Osteocyte (in vitro differentiated cells): ENCODE data around the gene PTPN14. TPM values are rescaled to one million over a fixed set of nuclear protein-coding genes. Genes with fewer than 3 reads are reported as not detected.

Source experiments
- DNase-seq: peaks from one replicate; pipeline ENCODE4 v3.0.0; 2021; ENCODE audit warnings: mixed read lengths; ENCODE audit not compliant: unreplicated experiment; ENCODE audit errors: extremely low spot score
- H3K27ac Mint-ChIP-seq: one replicate; pipeline ENCODE4 v1.8.0; 2021; ENCODE audit warnings: mild to moderate bottlenecking, mixed read lengths; ENCODE audit not compliant: unreplicated experiment
- H3K27me3 Mint-ChIP-seq: one replicate; pipeline ENCODE4 v1.8.0; 2021; ENCODE audit warnings: mixed read lengths; ENCODE audit not compliant: unreplicated experiment
- H3K36me3 Mint-ChIP-seq: one replicate; pipeline ENCODE4 v1.8.0; 2021; ENCODE audit warnings: mixed read lengths; ENCODE audit not compliant: unreplicated experiment
- H3K4me1 Mint-ChIP-seq: one replicate; pipeline ENCODE4 v1.8.0; 2021; ENCODE audit warnings: mixed read lengths; ENCODE audit not compliant: unreplicated experiment
- H3K4me3 Mint-ChIP-seq: one replicate; pipeline ENCODE4 v1.8.0; 2021; ENCODE audit warnings: mild to moderate bottlenecking, moderate library complexity, mixed read lengths; ENCODE audit not compliant: unreplicated experiment
- H3K9me3 Mint-ChIP-seq: one replicate; pipeline ENCODE4 v1.8.0; 2021; ENCODE audit warnings: mixed read lengths; ENCODE audit not compliant: unreplicated experiment
- CTCF ChIP-seq: fragments of 200-600 bp; sonication (generic); IDR thresholded peaks from 2 replicates; pipeline ENCODE4 v1.5.0; 2021; ENCODE audit warnings: antibody characterized with exemption, mild to moderate bottlenecking, moderate library complexity
- total RNA-seq: library from RNA; stranded (reverse); gene quantifications from 2 replicates; pipeline ENCODE4 v1.2.1, GENCODE V29; 2021

The PTPN14 gene
- total RNA-seq, 1 donor from 2014 or later: 140 TPM

- Mint-ChIP-seq H3K27ac (no peak overlapping the region), H3K36me3 (peaks cover 10% of the 10 kb centered on the region)
Observed at GRCh38 chr1:214314178-214314843, 237.1 kb downstream of the PTPN14 start.

GRCh38 chr1:214312530-214313051, 238.8 kb downstream of the PTPN14 start:
- H3K9me3 Mint-ChIP-seq: no peaks in the 10 kb centered on the region
- TF ChIP-seq CTCF: no peak
- no peak overlapping the region for H3K27ac Mint-ChIP-seq
- H3K4me1 Mint-ChIP-seq: peaks cover 26% of the 10 kb centered on the region
- no peak overlapping the region for H3K4me3 Mint-ChIP-seq
- no peaks in the 10 kb centered on the region for H3K27me3 Mint-ChIP-seq
- H3K36me3 Mint-ChIP-seq: peaks cover 10% of the 10 kb centered on the region
- no peak for DNase-seq

More at GRCh38 chr1:214314178-214314843, 237.1 kb downstream of the PTPN14 start:
- no peak for DNase-seq
- no peaks in the 10 kb centered on the region for H3K27me3 Mint-ChIP-seq
- H3K9me3 Mint-ChIP-seq: no peaks in the 10 kb centered on the region
- H3K4me3 Mint-ChIP-seq: no peak overlapping the region
- no peak for TF ChIP-seq CTCF
- H3K4me1 Mint-ChIP-seq: peaks cover 41% of the 10 kb centered on the region

GRCh38 chr1:214310777-214311690, 240.4 kb downstream of the PTPN14 start:
- Mint-ChIP-seq H3K9me3 (no peaks in the 10 kb centered on the region), H3K36me3 (peaks cover 9% of the 10 kb centered on the region), H3K27ac (no peak overlapping the region), H3K4me1 (peaks cover 13% of the 10 kb centered on the region), H3K4me3 (no peak overlapping the region), H3K27me3 (no peaks in the 10 kb centered on the region)
- no peak for TF ChIP-seq CTCF
- no peak for DNase-seq

GRCh38 chr1:214310010-214310409, 241.4 kb downstream of the PTPN14 start:
- Mint-ChIP-seq H3K9me3 (no peaks in the 10 kb centered on the region), H3K27ac (no peak overlapping the region), H3K4me3 (no peak overlapping the region), H3K36me3 (peaks cover 6% of the 10 kb centered on the region), H3K27me3 (no peaks in the 10 kb centered on the region), H3K4me1 (peaks cover 6% of the 10 kb centered on the region)
- DNase-seq: no peak
- TF ChIP-seq CTCF: no peak

- no peak overlapping the region for H3K27ac Mint-ChIP-seq
- no peak for TF ChIP-seq CTCF
- no peak overlapping the region for H3K4me3 Mint-ChIP-seq
- peaks cover 24% of the 10 kb centered on the region for H3K4me1 Mint-ChIP-seq
- no peaks in the 10 kb centered on the region for H3K9me3 Mint-ChIP-seq
- no peaks in the 10 kb centered on the region for H3K27me3 Mint-ChIP-seq
- H3K36me3 Mint-ChIP-seq: no peaks in the 10 kb centered on the region
- no peak for DNase-seq
Observed at GRCh38 chr1:214306269-214306668, 245.1 kb downstream of the PTPN14 start.
